Gastroesophageal sphincter (tissue), 4 donors: ENCODE measurements around the gene WSCD2. TPM values are rescaled to one million over a fixed set of nuclear protein-coding genes. Genes with fewer than 3 reads are reported as not detected.

Experiments used
- ATAC-seq: fragments of 150-250 bp; one replicate; pipeline ENCODE4 v1.9.1; 2016; ENCODE audit warnings: mild to moderate bottlenecking, moderate library complexity
- H3K27ac ChIP-seq, 4 donors: fragments of 200-600 bp; sonication (generic) in 3 of 4; 1 replicate in 3 of 4; 2 replicates in 1 of 4; pipeline ENCODE4 v1.5.1; 2016 to 2019
- H3K27me3 ChIP-seq: fragments of 200-600 bp; sonication (generic); one replicate; pipeline ENCODE4 v1.5.1; 2019
- H3K36me3 ChIP-seq, 2 donors: fragments of 200-600 bp; sonication (generic); one replicate each; pipeline ENCODE4 v1.5.1; 2019; ENCODE audit warnings: control low read depth in 1 of 2
- H3K4me1 ChIP-seq, 3 donors: fragments of 200-600 bp; sonication (generic); 1 replicate in 2 of 3; 2 replicates in 1 of 3; pipeline ENCODE4 v1.5.1; 2016 to 2019; ENCODE audit warnings: control low read depth in 2 of 3
- H3K4me3 ChIP-seq, 2 donors: fragments of 200-600 bp; sonication (generic); one replicate each; pipeline ENCODE4 v1.5.1; 2019; ENCODE audit warnings: mild to moderate bottlenecking in 1 of 2, moderate library complexity in 1 of 2
- H3K9me3 ChIP-seq, 3 donors: fragments of 200-600 bp; sonication (generic); one replicate each; pipeline ENCODE4 v1.5.1; 2017 to 2019; ENCODE audit warnings: control low read depth in 2 of 3
- CTCF ChIP-seq, 4 experiments: fragments of 200-600 bp in 2 of 4; fragments of 450-650 bp in 2 of 4; sonication (generic) in 1 of 4; IDR thresholded peaks; one replicate each; pipeline ENCODE4 v1.5.1; 2017 to 2019; ENCODE audit warnings: antibody characterized with exemption in 4 of 4, mild to moderate bottlenecking in 2 of 4, moderate library complexity in 2 of 4
- EP300 ChIP-seq: sonication (generic); formaldehyde crosslinking; IDR thresholded peaks from one replicate; pipeline ENCODE4 v1.6.1; 2017; ENCODE audit warnings: antibody characterized with exemption, mild to moderate bottlenecking
- POLR2A ChIP-seq, 2 donors: fragments of 450-650 bp; IDR thresholded peaks; one replicate each; pipeline ENCODE4 v1.6.1; 2017; ENCODE audit warnings: antibody characterized with exemption in 2 of 2, mild to moderate bottlenecking in 2 of 2, moderate library complexity in 1 of 2
- POLR2AphosphoS5 ChIP-seq: sonication (generic); formaldehyde crosslinking; IDR thresholded peaks from one replicate; pipeline ENCODE4 v1.6.1; 2017; ENCODE audit warnings: antibody characterized with exemption
- WGBS, 2 donors: methylation state at CpG; one replicate each; pipeline ENCODE4 v1.1.5; 2018; ENCODE audit warnings: low coverage in 1 of 2; 5-methylcytosine and 5-hydroxymethylcytosine counted together
- total RNA-seq, 4 donors: library from RNA; depleted of rRNA; stranded (reverse); fragments of >200 nt; gene quantifications; one replicate each; pipeline ENCODE4 v1.1.0, GENCODE V29; 2016

WSCD2 gene
- total RNA-seq, 4 donors from 2014 or later, result 5.0 to 86.1 (median 31.6) TPM

GRCh38 chr12:108104657-108105056 is 24.4 kb upstream of the WSCD2 start:
- WGBS, 2 donors, result 80% methylated on average over 1 of the region's 1 CpG; no CpG with 5 or more reads in 1 of the 2 donors
- H3K9me3 ChIP-seq, result no peaks in the 10 kb centered on the region
- no peaks in the 10 kb centered on the region for H3K36me3 ChIP-seq
- H3K27ac ChIP-seq, result no peak overlapping the region
- ATAC-seq, result no peak
- peaks cover 4 to 55% (median 10%) of the 10 kb centered on the region in 3 donors for H3K4me1 ChIP-seq
- no peaks in the 10 kb centered on the region for H3K27me3 ChIP-seq
- no peak for TF ChIP-seq POLR2AphosphoS5
- no peak for TF ChIP-seq CTCF (IDR thresholded peaks at IDR 0.05)
- no peak for TF ChIP-seq EP300
- no peak for TF ChIP-seq POLR2A (IDR thresholded peaks at IDR 0.05)
- H3K4me3 ChIP-seq, result no peak overlapping the region

- Histone ChIP-seq H3K4me1 (peaks cover 4 to 36% (median 8%) of the 10 kb centered on the region in 3 donors), H3K9me3 (no peaks in the 10 kb centered on the region), H3K4me3 (no peak overlapping the region), H3K36me3 (no peaks in the 10 kb centered on the region), H3K27ac (peak overlapping the region; percentile 20 to 89 (median 71)), H3K27me3 (no peaks in the 10 kb centered on the region)
- no peak for ATAC-seq
- TF ChIP-seq POLR2AphosphoS5 (no peak), EP300 (no peak), POLR2A (IDR thresholded peaks at IDR 0.05) (no peak), CTCF (IDR thresholded peaks at IDR 0.05) (no peak)
- no CpG with 5 or more reads among the region's 1 CpG for WGBS, 2 donors
Measured at GRCh38 chr12:108106599-108106998, 22.5 kb upstream of the WSCD2 start.

GRCh38 chr12:108107293-108107692 is 21.8 kb upstream of the WSCD2 start:
- Histone ChIP-seq H3K36me3 (no peaks in the 10 kb centered on the region), H3K9me3 (no peaks in the 10 kb centered on the region), H3K27ac (peak overlapping the region; percentile 20 to 89 (median 71)), H3K27me3 (no peaks in the 10 kb centered on the region), H3K4me3 (no peak overlapping the region), H3K4me1 (peaks cover 4 to 35% (median 10%) of the 10 kb centered on the region in 3 donors)
- peak; percentile 56 for ATAC-seq
- TF ChIP-seq CTCF (IDR thresholded peaks at IDR 0.05), result no peak
- TF ChIP-seq POLR2A (IDR thresholded peaks at IDR 0.05), result no peak
- no peak for TF ChIP-seq EP300
- TF ChIP-seq POLR2AphosphoS5, result no peak
- WGBS, 2 donors, result 20 to 40% methylated on average over 3 to 4 of the region's 4 CpGs

- ATAC-seq, result no peak
- Histone ChIP-seq H3K9me3 (no peaks in the 10 kb centered on the region), H3K4me3 (no peak overlapping the region), H3K4me1 (peaks cover 4 to 49% (median 29%) of the 10 kb centered on the region in 3 donors), H3K36me3 (no peaks in the 10 kb centered on the region), H3K27me3 (no peaks in the 10 kb centered on the region), H3K27ac (peak overlapping the region in 2 of 4 donors; percentile 86 to 89)
- 67% methylated on average over 3 of the region's 3 CpGs; no CpG with 5 or more reads in 1 of the 2 donors for WGBS, 2 donors
- TF ChIP-seq CTCF (IDR thresholded peaks at IDR 0.05) (no peak), EP300 (no peak), POLR2A (IDR thresholded peaks at IDR 0.05) (no peak), POLR2AphosphoS5 (no peak)
Measured at GRCh38 chr12:108109504-108109903, 19.6 kb upstream of the WSCD2 start.

GRCh38 chr12:108109954-108110353 is 19.1 kb upstream of the WSCD2 start:
- H3K4me3 ChIP-seq, result no peak overlapping the region
- H3K4me1 ChIP-seq, result peaks cover 4 to 48% (median 29%) of the 10 kb centered on the region in 3 donors
- no peaks in the 10 kb centered on the region for H3K27me3 ChIP-seq
- H3K36me3 ChIP-seq, result no peaks in the 10 kb centered on the region
- TF ChIP-seq POLR2A (IDR thresholded peaks at IDR 0.05) (no peak), EP300 (no peak), CTCF (IDR thresholded peaks at IDR 0.05) (no peak), POLR2AphosphoS5 (no peak)
- no peaks in the 10 kb centered on the region for H3K9me3 ChIP-seq
- peak overlapping the region in 3 of 4 donors; percentile 34 to 89 (median 86) for H3K27ac ChIP-seq
- ATAC-seq, result no peak
- 54 to 57% methylated on average over 2 to 4 of the region's 4 CpGs for WGBS, 2 donors
